ENCODE data around the gene EI24.

EI24 gene

GRCh38 chr11:125605417-125605816, 36.1 kb downstream of the EI24 start:
- TF ChIP-seq CTCF (conservative IDR thresholded peaks at IDR 0.05; ENCODE audit: low read depth, low read length), result no peak
- no peak for DNase-seq (ENCODE audit: low read depth)

GRCh38 chr11:125609545-125609944, 40.3 kb downstream of the EI24 start:
- no peak for DNase-seq (ENCODE audit: low read depth)
- TF ChIP-seq CTCF (conservative IDR thresholded peaks at IDR 0.05; ENCODE audit: low read depth, low read length), result no peak
- no peak overlapping the region for H3K4me3 ChIP-seq (ENCODE audit: low read depth, low read length)

More at GRCh38 chr11:125605417-125605816, 36.1 kb downstream of the EI24 start:
- H3K4me3 ChIP-seq (ENCODE audit: low read depth, low read length), result no peak overlapping the region

GRCh38 chr11:125618383-125618782, 49.1 kb downstream of the EI24 start:
- TF ChIP-seq CTCF (conservative IDR thresholded peaks at IDR 0.05; ENCODE audit: low read depth, low read length), result no peak
- DNase-seq (ENCODE audit: low read depth), result no peak
- no peak overlapping the region for H3K4me3 ChIP-seq (ENCODE audit: low read depth, low read length)

- no peak for TF ChIP-seq CTCF (conservative IDR thresholded peaks at IDR 0.05; ENCODE audit: low read depth, low read length)
- DNase-seq (ENCODE audit: low read depth), result peak; percentile 52
- H3K4me3 ChIP-seq (ENCODE audit: low read depth, low read length), result no peak overlapping the region
Measured at GRCh38 chr11:125621995-125622394, 52.7 kb downstream of the EI24 start.

GRCh38 chr11:125623064-125623463, 53.8 kb downstream of the EI24 start:
- H3K4me3 ChIP-seq (ENCODE audit: low read depth, low read length), result no peak overlapping the region
- no peak for DNase-seq (ENCODE audit: low read depth)
- TF ChIP-seq CTCF (conservative IDR thresholded peaks at IDR 0.05; ENCODE audit: low read depth, low read length), result no peak

GRCh38 chr11:125624756-125625213, 55.5 kb downstream of the EI24 start, which contains the start of gene CHEK1:
Gene CHEK1 (plus strand): TSS chr11:125625163. CDS start chr11:125626769, 1,606 bp downstream.
- H3K4me3 ChIP-seq (ENCODE audit: low read depth, low read length), result peak within 1 kb of the TSS; percentile 85
- no peak for DNase-seq (ENCODE audit: low read depth)
- no peak for TF ChIP-seq CTCF (conservative IDR thresholded peaks at IDR 0.05; ENCODE audit: low read depth, low read length)

GRCh38 chr11:125625225-125625629, 56.0 kb downstream of the EI24 start:
- DNase-seq (ENCODE audit: low read depth), result no peak
- peak overlapping the region; percentile 85 for H3K4me3 ChIP-seq (ENCODE audit: low read depth, low read length)
- no peak for TF ChIP-seq CTCF (conservative IDR thresholded peaks at IDR 0.05; ENCODE audit: low read depth, low read length)
